CD4-positive, alpha-beta T cell treated with Interleukin-4 for 1 hour (primary cell): ENCODE results near the gene WRAP53.

Experiments used
- DNase-seq, 2 donors: peaks; one replicate each; pipeline ENCODE4 v3.0.0-alpha.2; 2020 to 2022

Gene WRAP53

GRCh38 chr17:7747635-7748071 is 59.4 kb downstream of the WRAP53 start:
- DNase-seq, result no peak

- no peak for DNase-seq
Measured at GRCh38 chr17:7748076-7748775, 59.9 kb downstream of the WRAP53 start.

- no peak for DNase-seq
Measured at GRCh38 chr17:7750321-7750821, 62.1 kb downstream of the WRAP53 start.
